GM21576 (cell line): ENCODE measurements around the gene DENND1A.
"Not testable (repeated sequence)": the region's sequence is repeated elsewhere in the genome, so short reads cannot be mapped to it uniquely, and the experiment has no call there.

Experiments
- ATAC-seq: cut with Tn5 transposase; IDR thresholded peaks from one replicate; pipeline ENCODE4 v1.9.1; 2021; ENCODE audit warnings: mild to moderate bottlenecking, moderate library complexity; ENCODE audit not compliant: unreplicated experiment

The DENND1A gene

DNA sequence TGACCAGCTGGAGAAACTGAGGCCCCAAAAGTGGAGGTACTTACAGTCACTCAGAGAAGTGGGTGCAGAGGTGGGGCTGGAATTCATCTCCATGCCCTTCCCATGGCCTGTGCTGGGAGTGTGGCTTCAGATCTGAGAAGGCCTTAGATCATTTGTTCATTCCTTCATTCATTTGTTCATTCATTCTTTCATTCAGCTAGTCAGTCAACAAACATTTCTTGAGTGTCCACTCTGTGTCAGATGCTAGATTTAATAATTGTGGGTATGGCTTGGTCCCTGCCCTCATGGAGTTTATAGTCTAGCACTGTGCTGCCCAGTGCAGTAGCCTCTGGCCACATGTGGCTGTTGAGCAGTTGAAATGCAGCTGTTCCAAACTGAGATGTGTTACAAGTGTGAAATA lies 593.0 kb downstream of the DENND1A start:
- ATAC-seq = no peak

DNA sequence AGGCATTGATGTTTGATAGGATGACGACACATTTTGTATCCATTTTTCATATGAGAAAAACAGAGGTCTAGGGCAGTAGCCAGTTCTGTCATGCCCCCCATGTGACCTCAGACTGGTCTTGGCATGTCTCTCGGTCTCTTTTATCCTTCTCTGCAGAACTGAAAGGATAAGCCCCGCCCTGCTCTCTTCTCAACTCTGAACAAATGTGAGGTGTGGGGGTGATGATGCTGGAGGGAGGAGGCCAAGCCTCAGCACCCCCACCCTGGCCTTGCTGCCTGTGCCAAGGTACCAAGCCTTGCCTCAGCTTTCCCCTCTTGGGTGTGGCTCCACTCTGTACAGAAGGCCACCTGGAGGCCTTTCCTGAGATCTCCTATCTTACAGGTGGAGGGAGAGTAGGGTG lies 593.5 kb downstream of the DENND1A start:
- no peak for ATAC-seq

DNA sequence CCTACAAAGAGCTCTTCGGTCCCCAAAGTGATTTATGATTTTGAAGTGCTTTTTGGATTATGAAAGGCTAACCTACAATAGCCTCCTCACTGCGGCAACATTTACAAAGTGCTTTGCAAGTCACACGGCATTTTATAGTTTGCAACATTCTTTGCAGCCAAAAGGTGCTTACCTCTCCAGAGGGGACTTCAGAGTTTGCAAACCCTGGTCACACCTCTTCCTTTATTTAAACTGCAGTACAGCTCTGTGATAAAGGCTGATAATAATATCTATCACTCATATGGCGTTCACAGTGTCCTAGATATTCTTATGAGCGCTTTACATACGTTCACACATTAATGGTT lies 594.0 kb downstream of the DENND1A start:
- ATAC-seq = no peak

DNA sequence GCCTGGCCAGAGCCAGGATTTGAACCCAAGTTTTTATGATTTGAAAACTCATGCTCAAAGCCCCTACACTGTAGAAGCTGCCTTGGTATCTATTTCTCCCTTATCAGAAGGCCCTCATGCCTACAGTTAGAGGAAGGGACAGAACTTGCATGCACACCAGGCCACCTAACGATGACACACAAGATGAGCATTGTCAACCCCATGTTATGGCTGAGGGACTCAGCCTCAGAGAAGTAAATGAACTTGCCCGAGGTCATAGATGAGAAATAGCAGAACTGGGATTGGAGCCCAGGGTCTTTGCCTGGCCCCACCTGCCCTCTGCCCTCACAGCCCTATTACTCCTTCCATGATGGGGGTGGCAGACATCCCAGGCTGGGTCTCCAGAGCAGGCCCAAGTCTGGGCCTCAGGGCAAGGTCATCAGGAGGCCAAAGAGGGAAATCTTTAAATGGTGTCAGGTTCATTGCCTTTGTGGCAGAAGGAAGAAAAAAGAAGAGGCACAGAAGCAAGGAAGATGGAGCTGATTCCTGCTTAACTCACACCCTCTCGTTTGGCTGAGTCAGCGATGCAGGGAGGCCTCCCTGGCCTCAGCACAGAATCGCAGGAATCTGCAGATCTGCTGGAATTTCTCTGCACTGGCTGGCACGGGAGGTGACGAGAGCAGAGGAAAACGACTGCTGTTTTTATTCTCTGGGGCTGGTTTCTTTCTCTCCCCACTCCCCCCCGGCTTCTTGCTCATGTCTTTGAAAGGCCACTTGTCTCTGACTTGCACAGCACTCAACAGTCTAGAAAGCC lies 594.5 kb downstream of the DENND1A start:
- no peak for ATAC-seq

DNA sequence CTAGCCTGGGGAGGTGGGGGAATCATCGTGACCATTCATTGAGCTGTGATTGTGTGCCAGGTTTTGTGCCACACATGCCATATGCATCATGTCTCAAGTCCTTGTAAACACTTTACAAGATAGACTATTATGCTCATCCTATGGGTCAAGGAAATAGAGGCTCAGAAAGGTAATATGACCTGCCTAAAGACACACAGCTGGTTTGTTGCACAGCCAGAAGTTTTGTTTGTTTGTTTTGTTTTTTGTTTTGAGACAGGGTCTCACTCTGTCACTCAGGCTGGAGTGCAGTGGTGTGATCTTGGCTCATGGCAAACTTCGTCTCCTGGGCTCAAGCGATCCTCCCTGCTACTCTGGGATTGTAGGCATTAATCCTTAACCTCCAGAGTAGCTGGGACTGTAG lies 595.3 kb downstream of the DENND1A start:
- ATAC-seq = no peak

DNA sequence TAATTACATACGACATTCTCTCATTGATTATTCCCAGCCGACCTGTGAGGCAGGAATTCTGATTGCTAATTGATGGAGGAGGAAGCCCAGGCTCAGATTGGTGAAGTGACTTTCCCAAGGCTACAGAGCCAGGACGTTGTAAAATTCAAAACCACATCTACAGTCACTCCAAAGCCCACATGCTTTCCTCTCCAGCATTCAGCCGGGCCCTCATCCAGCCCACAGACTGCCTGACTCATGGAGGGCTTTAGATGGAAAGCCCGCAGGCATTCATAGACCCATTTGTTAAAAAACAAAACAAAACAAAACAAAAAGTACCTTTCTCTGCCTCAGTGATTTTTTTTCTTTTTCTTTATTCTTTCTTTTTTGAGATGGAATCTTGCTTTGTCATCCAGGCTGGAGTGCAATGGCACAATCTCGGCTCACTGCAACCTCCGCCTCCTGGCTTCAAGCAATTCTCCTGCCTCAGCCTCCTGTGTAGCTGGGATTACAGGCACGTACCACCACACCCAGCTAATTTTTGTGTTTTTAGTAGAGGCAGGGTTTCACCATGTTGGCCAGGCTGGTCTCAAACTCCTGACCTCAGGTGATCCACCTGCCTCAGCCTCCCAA lies 596.8 kb downstream of the DENND1A start:
- ATAC-seq = not testable (repeated sequence)

DNA sequence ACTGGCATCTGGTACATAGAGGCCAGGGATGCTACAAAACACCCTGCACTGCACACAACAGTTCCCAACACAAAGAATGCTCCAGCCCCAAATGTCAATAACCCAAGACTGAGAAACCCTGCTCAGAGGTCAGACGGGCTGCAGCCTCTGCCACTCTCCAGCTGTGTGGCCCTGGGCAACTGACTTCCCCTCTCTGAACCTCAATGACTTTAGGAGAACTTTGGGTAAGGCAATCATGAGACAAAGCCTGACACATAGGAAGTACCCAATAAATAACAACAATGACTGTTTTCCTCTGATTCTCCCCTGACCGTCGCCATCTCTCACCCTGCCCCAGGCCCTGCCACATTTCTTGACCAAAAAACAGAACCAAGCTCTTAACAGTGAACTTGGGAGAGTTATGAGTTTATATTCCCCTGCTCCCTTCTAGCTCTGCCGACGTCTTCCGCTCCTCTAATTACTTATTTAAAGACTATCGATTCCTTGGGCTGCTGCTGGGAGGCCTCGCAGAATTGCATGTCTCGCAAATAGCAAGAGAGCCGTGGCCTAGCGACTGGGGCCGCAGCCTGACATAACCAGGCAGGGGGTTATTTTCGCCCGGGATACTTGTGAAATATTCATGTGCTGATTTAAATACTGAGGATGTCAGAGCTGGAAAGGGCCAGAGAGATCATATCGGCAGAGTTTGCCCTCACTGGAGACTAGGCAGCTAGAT lies 598.4 kb downstream of the DENND1A start:
- ATAC-seq = no peak
